ENCODE data around the gene RLBP1. TPM values are rescaled to one million over a fixed set of nuclear protein-coding genes. Genes with fewer than 3 reads are reported as not detected.

RLBP1 gene
- total RNA-seq, 2 donors from 2014 or later = not detected

- peaks cover 4% of the 10 kb centered on the region for H3K4me1 Mint-ChIP-seq
- no peak for DNase-seq
- no peaks in the 10 kb centered on the region for H3K9me3 ChIP-seq (ENCODE audit: control insufficient read depth, low read length, poor library complexity, severe bottlenecking)
- H3K4me3 Mint-ChIP-seq = peak overlapping the region; percentile 26
- H3K27me3 Mint-ChIP-seq = no peaks in the 10 kb centered on the region
- no peak for ATAC-seq
- H3K27ac Mint-ChIP-seq = peak overlapping the region; percentile 81
- H3K36me3 Mint-ChIP-seq (ENCODE audit: low read depth) = peaks cover 2% of the 10 kb centered on the region
Measured at GRCh38 chr15:89167267-89168176, 53.9 kb downstream of the RLBP1 start.

- no peaks in the 10 kb centered on the region for H3K9me3 ChIP-seq (ENCODE audit: control insufficient read depth, low read length, poor library complexity, severe bottlenecking)
- Mint-ChIP-seq H3K27ac (no peak overlapping the region), H3K4me3 (no peak overlapping the region), H3K4me1 (peaks cover 4% of the 10 kb centered on the region), H3K27me3 (no peaks in the 10 kb centered on the region), H3K36me3 (ENCODE audit: low read depth) (peaks cover 2% of the 10 kb centered on the region)
- ATAC-seq (no peak), DNase-seq (no peak)
Measured at GRCh38 chr15:89165677-89166076, 55.7 kb downstream of the RLBP1 start.

GRCh38 chr15:89164712-89165211 lies 56.6 kb downstream of the RLBP1 start:
- DNase-seq (no peak), ATAC-seq (no peak)
- Mint-ChIP-seq H3K27me3 (no peaks in the 10 kb centered on the region), H3K4me3 (no peak overlapping the region), H3K27ac (no peak overlapping the region), H3K4me1 (peaks cover 4% of the 10 kb centered on the region), H3K36me3 (ENCODE audit: low read depth) (peaks cover 2% of the 10 kb centered on the region)
- no peaks in the 10 kb centered on the region for H3K9me3 ChIP-seq (ENCODE audit: control insufficient read depth, low read length, poor library complexity, severe bottlenecking)

GRCh38 chr15:89163271-89164055 lies 57.9 kb downstream of the RLBP1 start:
- peaks cover 2% of the 10 kb centered on the region for H3K36me3 Mint-ChIP-seq (ENCODE audit: low read depth)
- DNase-seq = no peak
- H3K4me1 Mint-ChIP-seq = peaks cover 6% of the 10 kb centered on the region
- H3K27me3 Mint-ChIP-seq = no peaks in the 10 kb centered on the region
- H3K4me3 Mint-ChIP-seq = no peak overlapping the region
- no peak for ATAC-seq
- H3K9me3 ChIP-seq (ENCODE audit: control insufficient read depth, low read length, poor library complexity, severe bottlenecking) = no peaks in the 10 kb centered on the region
- H3K27ac Mint-ChIP-seq = no peak overlapping the region

- no peaks in the 10 kb centered on the region for H3K9me3 ChIP-seq (ENCODE audit: control insufficient read depth, low read length, poor library complexity, severe bottlenecking)
- peaks cover 7% of the 10 kb centered on the region for H3K4me1 Mint-ChIP-seq
- H3K4me3 Mint-ChIP-seq = no peak overlapping the region
- DNase-seq (no peak), ATAC-seq (no peak)
- H3K27ac Mint-ChIP-seq = no peak overlapping the region
- no peaks in the 10 kb centered on the region for H3K27me3 Mint-ChIP-seq
- peaks cover 6% of the 10 kb centered on the region for H3K36me3 Mint-ChIP-seq (ENCODE audit: low read depth)
Measured at GRCh38 chr15:89161666-89162065, 59.7 kb downstream of the RLBP1 start.

Other genes starting within 250 kb of the RLBP1 start
- 10 to 100 TPM; 55.6 to 58.2 TPM for gene ABHD2, start 133.1 kb downstream of the RLBP1 start, total RNA-seq
- 10 to 100 TPM; 12.5 to 15.2 TPM for gene FANCI, start 22.4 kb upstream of the RLBP1 start, total RNA-seq
- gene POLG, start 113.2 kb upstream of the RLBP1 start, total RNA-seq = 100 to 1,000 TPM; 114 to 128 TPM

Measured in T-helper 17 cell (primary cell).